ENCODE results near the gene NLRP1.
"Not testable (repeated sequence)": the region's sequence is repeated elsewhere in the genome, so short reads cannot be mapped to it uniquely, and the experiment has no call there.

Gene NLRP1

DNA sequence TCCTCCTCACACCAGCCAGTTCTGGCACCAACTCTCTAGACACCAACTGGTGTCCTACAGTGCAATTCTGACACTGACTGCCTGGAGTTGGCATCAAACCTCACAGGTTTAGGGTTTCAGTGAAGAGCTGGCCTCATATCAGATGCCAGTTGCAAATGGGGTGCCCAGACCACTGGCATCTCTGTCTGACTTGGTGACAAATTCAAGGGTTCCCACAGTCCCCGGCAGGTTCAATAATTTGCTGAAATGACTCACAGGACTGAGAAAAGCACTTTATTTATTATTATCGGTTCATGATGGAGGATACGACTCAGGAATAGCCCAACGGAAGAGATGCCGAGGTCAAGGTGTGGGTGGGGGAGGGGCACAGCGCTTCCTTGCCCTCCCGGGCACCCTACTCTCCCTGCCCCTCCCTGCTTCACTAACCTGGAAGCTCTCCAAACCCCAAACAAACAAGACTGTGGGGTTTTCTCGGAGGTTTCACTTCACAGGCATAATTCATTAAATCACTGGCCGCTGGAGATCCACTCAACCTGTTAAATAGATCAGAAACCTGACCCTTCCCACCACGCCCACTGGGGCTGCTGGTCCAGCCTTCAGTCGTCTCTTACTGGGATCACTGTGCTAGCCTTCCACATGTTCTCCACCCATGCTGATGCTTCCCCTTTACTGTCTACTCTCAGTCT is 1.7 kb upstream of the NLRP1 start:
- DNase-seq, result peak; percentile 73

GRCh38 chr17:5585287-5585794 is 1.0 kb upstream of the NLRP1 start:
- no peak for DNase-seq

DNA sequence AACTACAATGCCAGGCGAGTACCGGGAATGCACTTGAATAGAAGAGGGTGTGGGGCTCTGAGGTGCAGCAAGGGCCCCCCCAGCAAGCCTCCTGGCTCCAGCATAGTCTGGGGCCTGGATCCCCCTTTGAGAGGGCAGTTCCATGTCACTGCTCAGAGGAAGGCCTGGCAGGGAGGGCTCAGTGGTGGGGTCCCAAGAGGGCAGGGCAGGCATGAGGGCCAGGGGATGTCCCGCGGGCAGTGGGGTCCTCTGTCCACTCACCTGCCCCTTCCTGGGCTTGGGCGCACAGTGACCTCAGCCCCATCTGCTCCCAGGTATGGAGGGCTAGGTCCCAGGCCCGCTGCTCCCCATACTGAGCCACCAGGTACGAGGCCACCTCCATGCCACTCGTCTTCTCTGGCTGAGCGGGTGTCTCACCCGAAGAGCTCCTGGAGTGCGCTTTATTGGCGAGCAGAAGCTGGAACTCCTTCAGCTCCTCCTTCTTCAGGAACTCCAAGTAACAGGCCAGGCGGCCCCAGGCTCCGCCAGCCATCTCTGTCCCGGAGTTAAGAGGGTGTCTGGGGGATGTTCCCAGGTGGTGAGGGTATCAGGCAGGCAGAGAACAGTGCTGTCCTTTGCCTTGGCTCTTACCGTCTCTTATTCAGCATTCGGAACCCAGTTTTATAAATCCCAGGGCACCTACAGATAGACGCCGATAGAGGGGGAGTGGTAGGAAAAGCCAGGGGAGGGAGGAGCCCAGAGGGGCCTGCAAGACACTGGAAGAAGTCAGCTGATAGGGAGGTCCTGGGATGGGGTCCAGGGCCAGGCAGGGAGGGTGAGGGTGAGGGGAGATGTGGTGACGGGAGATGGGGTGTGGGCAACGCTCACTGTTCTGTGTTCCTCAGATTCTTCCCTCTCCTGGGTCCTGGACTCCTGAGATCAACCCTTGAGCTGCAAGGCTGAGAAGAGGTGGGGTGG is 605 bp downstream of the NLRP1 start:
- DNase-seq, result no peak

GRCh38 chr17:5582209-5583185 is 1.8 kb downstream of the NLRP1 start:
- no peak for DNase-seq

GRCh38 chr17:5581655-5582054 is 2.7 kb downstream of the NLRP1 start:
- DNase-seq, result no peak

DNA sequence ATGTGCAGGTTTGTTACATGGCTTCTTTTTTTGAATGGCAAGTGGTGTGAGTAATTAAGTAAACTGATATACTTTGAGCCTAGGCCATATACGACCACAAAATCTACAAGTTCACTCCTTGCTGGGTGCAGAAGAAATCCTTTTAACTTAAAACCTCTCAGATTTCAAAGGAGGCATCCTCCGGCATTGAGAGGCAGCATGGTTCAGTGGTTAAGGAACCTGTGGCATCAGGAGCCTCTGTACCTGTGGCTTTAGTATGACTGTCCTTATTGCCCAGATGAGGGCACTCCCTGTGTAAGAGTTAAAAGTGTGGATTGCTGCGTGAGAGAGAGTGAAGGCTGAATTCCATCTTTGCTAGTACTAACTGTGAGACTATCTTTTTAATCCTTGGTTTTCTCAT is 3.3 kb downstream of the NLRP1 start:
- DNase-seq, result no peak

GRCh38 chr17:5580367-5580766 is 3.9 kb downstream of the NLRP1 start:
- DNase-seq, result no peak

GRCh38 chr17:5578768-5579167 is 5.5 kb downstream of the NLRP1 start:
- DNase-seq, result not testable (repeated sequence)

- DNase-seq, result not testable (repeated sequence)
Observed at GRCh38 chr17:5573017-5573416, 11.3 kb downstream of the NLRP1 start.

- no peak for DNase-seq
Observed at GRCh38 chr17:5571281-5571680, 13.0 kb downstream of the NLRP1 start.

DNA sequence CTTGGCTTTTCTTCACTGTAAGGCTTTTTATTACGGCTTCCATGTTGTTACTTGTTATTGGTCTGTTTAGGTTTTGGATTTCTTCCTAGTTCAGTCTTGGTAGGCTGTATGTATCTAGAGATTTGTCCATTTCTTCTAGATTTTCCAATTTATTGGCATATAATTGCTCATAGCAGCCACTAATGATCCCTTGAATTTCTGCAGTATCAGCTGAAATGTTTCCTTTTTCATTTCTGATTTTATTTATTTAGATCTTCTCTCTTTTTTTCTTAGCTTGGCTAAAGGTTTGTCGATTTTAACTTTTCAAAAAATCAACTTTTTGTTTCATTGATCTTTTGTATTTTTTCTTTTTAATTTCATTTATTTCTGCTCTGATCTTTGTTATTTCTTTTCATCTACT is 18.5 kb downstream of the NLRP1 start:
- no peak for DNase-seq

DNA sequence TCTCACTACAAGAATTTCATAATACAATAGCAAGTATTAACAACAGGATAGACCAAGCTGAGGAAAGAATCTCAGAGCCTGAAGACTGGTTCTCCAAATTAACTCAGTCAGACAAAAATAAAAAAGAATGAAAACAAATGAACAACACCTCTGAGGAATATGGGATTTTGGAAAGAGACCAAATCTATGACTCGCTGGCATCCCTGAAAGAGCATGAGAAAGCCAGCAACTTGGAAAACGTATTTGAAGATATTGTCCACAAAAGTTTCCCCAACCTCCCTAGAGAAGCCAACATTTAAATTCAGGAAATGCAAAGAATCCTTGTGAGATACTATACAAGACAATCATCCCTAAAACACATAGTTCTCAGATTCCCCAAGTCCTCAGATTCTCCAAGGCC is 20.9 kb downstream of the NLRP1 start:
- no peak for DNase-seq

DNA sequence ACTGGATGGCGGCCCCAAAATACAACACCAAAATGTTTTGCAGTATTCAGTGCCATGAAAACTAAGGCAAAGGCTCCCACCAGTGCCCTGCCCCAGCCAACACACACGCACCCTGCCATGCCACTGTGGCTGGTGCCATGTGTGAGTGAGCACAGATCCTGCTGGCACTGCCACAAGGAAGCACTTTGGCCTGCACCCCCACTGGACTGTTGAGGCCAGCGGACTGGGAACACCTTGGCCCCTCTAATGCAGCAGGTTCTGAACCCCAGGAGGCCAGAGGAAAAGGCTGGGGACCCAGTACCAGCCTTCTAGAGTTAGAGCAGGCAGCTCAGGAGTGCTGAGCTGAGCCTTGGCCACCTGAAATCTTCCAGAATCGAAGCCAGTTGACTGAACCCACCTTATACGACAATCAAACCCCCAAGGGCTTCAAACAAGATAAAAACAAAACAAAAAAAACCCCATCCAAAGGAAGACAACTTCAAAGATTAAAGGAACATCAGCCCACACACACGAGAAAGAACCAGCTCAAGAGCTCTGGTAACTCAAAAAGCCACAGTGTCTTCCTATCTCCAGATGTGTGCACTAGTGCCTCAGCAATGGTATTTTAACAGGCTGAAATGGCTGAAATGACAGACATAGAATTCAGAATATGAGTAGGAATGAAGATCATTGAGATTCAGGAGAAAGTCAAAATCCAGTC is 21.5 kb downstream of the NLRP1 start:
- DNase-seq, result no peak

GRCh38 chr17:5561736-5562571 is 22.4 kb downstream of the NLRP1 start:
- DNase-seq, result no peak

- DNase-seq, result no peak
Observed at GRCh38 chr17:5560361-5560988, 23.8 kb downstream of the NLRP1 start.

DNA sequence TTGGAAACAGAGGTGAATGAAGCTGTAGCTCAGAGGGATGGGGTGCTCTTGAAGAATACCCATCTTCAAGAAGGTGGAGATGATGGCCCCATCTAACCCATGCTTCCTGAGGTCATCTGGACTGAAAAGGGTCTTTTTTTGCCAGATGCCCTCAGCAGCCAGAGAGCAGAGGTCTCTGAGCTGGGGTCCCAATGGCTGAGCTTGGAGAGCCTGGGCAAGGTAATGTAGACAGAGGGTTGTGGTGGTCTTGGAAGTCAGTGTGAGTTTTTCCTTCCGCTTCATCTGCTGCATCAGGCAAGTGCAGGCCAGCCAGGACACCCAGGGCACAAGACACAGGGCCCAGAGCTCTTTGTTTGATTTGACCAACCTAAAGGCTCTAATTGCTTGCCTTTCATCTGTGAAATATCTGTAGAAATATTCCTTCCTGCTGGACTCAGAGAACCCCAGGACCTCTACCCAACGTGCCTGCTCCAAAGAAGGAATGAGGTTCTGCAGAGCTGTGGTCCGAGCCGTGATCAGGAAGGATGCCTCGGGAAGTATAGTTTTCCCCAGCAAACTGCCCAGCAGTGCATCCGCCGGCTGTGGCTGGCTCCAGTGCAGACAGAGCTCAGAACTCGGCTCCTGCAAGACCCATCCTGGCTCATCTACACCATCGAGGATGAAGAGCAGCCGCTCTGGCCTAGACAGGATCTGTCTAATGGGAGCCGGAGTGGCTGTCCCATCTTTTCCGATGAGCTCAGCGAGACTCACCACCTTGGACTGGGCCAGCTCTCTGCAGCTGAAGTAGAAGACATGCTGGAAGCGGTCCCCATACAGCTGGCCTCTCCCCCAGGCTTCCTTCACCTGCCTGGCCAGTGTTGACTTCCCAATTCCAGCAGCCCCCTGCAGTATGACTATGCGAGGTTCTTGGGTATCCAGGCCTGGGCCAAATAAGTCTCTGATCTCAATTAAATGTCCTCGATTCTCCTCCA is 25.2 kb downstream of the NLRP1 start:
- DNase-seq, result no peak

DNA sequence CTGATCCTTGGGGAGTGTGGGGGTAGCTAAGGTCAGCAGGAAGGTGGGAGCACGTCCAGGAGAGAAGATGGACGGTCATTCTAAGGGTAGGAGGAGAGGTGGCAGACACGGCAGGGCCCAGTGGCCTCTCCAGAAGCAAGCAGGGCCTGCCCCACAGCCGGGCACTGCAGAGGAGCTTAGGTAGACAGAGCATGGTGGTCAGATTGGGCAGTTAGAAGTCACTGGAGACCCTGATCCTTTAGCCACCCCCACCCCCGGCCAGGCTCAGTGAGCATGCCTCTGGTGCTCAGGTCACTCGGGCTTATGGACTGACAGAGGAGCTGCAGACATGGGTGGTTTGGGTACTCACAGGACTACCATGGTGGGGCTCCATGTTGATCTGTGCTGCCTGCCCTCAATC is 26.3 kb downstream of the NLRP1 start:
- DNase-seq, result no peak

GRCh38 chr17:5557485-5557884 is 26.8 kb downstream of the NLRP1 start:
- DNase-seq, result no peak

DNA sequence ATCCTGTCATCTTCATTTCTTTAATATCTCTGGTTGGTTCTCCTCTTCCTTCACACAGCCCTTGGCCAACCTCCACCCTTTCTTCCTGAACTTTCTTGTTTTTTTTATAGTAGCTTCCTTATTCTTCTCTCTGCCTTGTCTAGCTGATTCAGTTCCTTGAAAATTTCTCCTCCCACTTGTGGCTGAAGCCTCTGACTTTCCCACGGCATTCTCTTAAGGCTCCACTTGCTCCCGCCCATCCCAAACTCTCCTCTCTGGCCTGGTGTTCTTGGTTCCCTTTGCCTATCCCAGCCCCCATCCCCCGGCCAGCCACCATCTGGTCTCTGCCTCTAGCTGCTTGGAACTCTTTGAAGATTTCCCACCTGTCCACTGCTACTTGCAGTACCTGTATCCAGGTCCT is 29.1 kb downstream of the NLRP1 start:
- DNase-seq, result no peak
